ENCODE results near the gene CHST11.

The CHST11 gene

DNA sequence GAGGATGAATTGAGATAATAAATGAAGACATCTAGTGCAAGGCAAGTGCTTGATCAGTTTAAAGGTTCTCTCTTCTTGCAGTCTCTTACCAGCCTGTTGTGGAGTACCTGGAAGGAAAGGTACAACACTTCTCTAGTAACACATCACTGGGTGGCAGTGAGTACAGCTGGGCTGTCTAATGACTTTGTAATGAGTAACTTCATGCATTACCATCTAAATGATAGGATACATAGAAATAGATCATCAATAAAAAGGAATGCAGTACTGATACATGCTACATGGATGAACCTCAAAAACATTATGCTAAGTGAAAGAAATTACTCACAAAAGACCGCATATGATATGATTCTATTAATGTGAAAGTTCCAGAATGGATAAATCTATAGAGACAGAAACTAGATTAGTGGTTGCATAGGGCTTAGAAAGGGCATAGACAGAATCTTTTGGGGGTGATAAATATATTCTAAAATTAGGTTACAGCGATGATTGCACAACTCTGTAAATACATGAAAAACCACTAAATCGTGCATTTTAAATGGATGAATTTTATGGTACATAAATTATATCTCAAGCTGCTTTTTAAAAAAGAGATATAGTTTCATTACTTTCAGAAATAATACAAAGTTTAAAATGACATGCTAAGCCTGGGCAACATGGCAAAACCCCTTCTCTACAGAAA is 224.4 kb downstream of the CHST11 start:
- H3K4me3 ChIP-seq (ENCODE audit: low read length): no peak overlapping the region
- no peak for DNase-seq (ENCODE audit: low read depth)
- TF ChIP-seq, protein P1, sequence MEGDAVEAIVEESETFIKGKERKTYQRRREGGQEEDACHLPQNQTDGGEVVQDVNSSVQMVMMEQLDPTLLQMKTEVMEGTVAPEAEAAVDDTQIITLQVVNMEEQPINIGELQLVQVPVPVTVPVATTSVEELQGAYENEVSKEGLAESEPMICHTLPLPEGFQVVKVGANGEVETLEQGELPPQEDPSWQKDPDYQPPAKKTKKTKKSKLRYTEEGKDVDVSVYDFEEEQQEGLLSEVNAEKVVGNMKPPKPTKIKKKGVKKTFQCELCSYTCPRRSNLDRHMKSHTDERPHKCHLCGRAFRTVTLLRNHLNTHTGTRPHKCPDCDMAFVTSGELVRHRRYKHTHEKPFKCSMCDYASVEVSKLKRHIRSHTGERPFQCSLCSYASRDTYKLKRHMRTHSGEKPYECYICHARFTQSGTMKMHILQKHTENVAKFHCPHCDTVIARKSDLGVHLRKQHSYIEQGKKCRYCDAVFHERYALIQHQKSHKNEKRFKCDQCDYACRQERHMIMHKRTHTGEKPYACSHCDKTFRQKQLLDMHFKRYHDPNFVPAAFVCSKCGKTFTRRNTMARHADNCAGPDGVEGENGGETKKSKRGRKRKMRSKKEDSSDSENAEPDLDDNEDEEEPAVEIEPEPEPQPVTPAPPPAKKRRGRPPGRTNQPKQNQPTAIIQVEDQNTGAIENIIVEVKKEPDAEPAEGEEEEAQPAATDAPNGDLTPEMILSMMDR (conservative IDR thresholded peaks at IDR 0.05; ENCODE audit: low read length): no peak

DNA sequence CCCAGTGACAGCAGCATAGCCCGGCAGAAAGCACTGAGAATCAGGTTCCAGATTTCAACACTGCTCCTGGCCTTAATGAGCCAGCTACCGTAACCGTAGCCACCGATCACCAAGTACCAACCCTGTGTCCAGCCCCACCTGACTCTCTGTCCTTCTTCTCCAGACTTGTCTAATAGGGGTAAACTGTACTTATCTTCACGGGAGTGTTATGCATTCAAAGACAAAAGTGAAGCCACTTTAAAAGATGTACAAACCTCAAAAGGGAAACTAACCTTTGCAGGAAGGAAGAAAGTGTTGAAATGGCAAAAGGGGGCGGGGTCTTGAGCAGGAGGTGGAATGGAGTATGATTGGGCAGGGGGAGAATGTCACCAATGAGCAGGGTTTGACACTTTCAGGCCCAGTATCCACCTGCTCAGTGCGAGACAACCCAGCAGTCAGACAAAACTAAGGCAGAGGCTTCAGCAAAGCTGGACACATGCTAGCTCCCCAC is 226.1 kb downstream of the CHST11 start:
- DNase-seq (ENCODE audit: low read depth): no peak
- TF ChIP-seq, protein P1 (conservative IDR thresholded peaks at IDR 0.05; ENCODE audit: low read length): no peak
- H3K4me3 ChIP-seq (ENCODE audit: low read length): no peak overlapping the region

DNA sequence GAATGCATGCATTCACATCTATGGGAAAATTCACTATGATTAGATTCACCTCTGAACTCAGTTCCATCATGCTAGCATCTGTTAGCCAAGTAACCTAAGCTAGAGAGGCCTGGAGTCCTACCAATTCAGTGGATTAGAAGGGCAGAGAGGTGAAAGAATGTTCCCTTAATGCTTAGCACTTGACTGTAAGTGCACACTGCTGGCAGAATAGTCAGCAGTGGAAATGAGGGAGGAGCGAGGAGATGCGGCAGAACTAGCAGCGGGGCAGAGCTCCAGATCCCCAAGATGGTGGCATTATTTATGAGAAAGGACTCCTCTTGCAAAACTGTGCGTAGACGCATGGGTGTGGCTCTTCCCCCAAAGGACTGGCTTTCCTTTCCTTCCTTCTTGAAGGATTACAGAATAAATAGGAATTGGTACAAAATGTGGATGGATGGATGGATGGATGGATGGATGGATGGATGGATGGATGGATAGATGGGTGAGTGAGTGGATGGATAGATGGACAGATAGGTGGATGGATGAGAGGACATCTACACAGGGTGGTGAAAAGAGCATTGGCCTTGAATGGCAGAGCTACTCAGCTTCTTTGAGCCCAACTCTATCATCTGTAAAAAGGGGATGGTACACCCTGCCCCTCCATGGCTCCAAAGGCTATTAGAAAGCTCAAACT is 227.2 kb downstream of the CHST11 start:
- TF ChIP-seq, protein P1 (conservative IDR thresholded peaks at IDR 0.05; ENCODE audit: low read length): no peak
- H3K4me3 ChIP-seq (ENCODE audit: low read length): no peak overlapping the region
- DNase-seq (ENCODE audit: low read depth): no peak

DNA sequence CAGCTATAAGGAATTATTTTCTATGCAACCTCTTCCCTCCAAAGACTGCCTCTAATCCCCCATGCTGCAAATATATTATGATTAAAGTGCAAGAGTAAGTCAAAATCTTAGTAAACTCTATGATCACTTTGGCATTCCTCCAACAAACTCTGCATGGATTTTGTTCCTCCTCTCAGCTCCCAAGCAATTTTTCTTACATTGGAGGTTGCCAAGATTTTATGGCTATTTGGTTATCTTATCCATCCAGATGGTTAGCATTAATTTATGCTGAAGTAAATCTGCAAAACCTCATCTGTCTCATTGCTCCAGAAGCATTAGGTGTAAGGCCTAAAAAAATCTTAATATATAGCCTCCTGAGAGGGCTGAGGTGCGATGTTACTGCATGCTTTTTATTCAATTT is 228.1 kb downstream of the CHST11 start:
- no peak overlapping the region for H3K4me3 ChIP-seq (ENCODE audit: low read length)
- TF ChIP-seq, protein P1 (conservative IDR thresholded peaks at IDR 0.05; ENCODE audit: low read length): no peak
- DNase-seq (ENCODE audit: low read depth): peak; percentile 71

DNA sequence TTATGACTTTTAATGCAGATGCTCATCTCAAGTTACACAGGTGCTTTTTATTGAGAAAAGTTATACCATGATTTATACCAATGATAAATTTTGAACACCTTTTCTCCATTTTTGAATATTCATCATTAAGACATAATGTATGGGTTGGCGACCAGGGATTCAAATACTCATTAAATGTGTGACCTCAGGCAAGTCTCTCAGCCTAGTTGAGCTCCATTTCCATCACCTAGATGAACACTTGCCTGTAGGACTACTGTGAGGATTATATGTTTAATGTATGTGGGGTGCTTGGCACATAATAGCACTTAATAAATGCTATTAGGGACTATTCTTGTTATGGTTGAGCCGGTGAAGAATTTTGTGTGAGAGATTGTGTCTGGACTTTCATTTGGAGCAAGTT is 228.6 kb downstream of the CHST11 start:
- no peak for DNase-seq (ENCODE audit: low read depth)
- TF ChIP-seq, protein P1 (conservative IDR thresholded peaks at IDR 0.05; ENCODE audit: low read length): no peak
- H3K4me3 ChIP-seq (ENCODE audit: low read length): no peak overlapping the region

DNA sequence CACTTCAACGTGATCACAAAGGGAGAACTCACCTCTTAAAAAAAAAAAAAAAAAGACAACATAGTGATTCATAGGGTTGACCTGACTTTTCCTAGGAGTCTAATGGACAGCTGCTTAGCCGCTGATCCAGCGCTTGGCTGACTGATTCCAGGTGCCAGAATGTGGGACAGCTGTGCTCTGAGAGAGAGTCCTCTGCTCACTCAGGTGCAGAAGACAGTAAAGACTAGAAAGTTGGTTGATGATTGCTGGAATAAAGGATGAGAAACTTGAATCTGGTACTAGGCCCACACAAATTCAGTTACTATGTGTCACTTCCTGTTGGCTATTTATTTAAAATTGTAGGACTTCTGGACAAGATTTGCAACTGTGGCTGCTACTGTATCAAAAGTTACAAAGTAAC is 229.4 kb downstream of the CHST11 start:
- no peak for DNase-seq (ENCODE audit: low read depth)
- no peak overlapping the region for H3K4me3 ChIP-seq (ENCODE audit: low read length)
- TF ChIP-seq, protein P1 (conservative IDR thresholded peaks at IDR 0.05; ENCODE audit: low read length): no peak

Measured in AG10803 (cell line).